ENCODE data around the gene DNASE1L3. TPM values are rescaled to one million over a fixed set of nuclear protein-coding genes. Genes with fewer than 3 reads are reported as not detected.

DNASE1L3 gene
- total RNA-seq, 4 donors from 2014 or later = 1.1 to 20.5 (median 3.8) TPM

DNA sequence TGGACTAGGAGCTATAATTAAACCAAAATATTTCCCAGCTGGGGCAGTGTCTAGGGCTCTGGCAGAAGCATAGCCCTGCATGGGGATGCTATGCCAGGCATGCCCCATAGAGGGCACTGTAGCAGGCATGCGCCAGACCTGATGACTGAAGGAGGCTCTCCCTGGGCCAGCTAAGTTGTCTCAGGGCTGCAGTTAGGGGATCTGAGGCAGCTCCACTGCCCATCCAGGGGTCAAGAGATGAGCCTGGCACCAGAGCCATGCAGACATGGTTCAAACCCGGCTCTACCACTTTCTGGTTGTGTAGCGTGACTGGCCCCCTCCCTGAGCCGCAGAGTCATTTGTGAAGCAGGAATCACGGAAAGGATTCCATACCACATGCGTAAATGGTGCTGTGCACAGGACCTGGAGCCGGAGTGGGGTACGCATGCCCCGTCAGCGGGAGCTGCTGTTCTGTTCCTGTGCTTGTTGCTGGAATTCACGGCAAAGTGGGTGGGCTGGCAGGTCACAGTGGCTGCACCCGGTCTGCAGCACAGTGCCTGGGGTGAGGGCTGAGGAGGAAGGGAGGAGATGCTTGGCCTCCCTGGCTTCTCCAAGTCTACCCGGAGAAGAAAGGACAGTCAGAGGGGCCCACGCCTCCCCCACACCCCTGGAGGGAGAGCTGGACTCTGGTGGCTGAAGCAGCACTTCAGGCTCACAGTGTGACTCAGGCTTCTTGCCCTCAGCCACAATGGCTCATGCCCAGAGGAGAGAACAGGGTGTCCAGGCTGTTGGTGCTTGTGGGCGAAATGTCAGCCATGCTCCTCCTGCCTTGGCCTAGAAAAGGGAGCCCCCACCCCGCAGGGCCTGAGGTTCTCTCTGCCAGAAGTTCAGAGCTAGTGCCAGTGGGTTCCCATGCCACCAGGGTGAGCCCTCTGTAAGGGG is 43.1 kb downstream of the DNASE1L3 start:
- ATAC-seq (ENCODE audit: low FRiP score) (no peak), DNase-seq (ENCODE audit: low spot score) (no peak)
- TF ChIP-seq, protein P1, sequence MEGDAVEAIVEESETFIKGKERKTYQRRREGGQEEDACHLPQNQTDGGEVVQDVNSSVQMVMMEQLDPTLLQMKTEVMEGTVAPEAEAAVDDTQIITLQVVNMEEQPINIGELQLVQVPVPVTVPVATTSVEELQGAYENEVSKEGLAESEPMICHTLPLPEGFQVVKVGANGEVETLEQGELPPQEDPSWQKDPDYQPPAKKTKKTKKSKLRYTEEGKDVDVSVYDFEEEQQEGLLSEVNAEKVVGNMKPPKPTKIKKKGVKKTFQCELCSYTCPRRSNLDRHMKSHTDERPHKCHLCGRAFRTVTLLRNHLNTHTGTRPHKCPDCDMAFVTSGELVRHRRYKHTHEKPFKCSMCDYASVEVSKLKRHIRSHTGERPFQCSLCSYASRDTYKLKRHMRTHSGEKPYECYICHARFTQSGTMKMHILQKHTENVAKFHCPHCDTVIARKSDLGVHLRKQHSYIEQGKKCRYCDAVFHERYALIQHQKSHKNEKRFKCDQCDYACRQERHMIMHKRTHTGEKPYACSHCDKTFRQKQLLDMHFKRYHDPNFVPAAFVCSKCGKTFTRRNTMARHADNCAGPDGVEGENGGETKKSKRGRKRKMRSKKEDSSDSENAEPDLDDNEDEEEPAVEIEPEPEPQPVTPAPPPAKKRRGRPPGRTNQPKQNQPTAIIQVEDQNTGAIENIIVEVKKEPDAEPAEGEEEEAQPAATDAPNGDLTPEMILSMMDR (IDR thresholded peaks at IDR 0.05) = no peak

DNA sequence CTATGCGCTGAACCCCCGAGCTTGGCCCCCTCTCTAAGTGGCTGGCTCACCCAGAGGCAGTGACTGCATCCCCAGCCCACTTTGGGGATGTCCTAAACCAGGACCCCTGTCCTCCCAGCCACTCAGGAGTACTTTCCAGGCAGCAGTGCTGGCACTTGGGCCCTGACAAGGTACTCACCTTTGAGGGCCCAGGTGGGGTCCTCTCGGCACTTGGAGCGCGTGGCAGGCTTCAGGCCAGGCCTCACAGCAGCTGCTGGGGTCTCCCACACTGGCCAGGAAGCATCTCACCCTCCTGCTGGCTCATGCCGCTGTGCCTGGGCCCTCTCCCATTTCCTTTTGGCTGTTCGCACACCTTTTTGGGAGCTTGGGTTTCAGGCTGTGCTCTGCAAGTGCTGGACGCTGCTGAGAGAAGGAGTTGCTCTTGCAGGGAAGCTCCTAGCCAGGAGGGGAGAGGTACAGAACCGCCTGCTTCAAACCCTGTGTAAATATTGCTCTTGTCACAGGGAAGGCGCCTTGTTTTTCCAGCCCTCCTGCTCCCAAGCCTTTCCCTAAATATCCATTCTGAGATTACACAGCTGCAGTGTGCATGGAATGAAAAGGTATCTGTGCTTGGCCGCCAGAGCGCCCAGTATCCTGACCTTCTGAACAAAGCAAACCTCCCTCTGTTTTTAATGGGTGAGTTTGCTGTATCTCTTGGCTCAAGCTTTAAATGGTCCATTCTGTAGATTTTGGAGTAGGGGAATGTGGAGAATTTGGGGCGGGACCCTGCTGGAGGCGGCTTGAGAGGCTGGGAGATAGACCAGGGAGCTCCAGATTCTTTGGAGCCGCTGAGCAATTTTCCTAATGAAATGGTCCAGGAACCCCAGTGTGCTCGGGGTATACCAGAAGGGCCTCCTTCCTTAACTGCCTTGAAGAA is 45.6 kb downstream of the DNASE1L3 start:
- DNase-seq (ENCODE audit: low spot score) (no peak), ATAC-seq (ENCODE audit: low FRiP score) (peak; percentile 10)
- TF ChIP-seq, protein P1 (IDR thresholded peaks at IDR 0.05) = no peak

DNA sequence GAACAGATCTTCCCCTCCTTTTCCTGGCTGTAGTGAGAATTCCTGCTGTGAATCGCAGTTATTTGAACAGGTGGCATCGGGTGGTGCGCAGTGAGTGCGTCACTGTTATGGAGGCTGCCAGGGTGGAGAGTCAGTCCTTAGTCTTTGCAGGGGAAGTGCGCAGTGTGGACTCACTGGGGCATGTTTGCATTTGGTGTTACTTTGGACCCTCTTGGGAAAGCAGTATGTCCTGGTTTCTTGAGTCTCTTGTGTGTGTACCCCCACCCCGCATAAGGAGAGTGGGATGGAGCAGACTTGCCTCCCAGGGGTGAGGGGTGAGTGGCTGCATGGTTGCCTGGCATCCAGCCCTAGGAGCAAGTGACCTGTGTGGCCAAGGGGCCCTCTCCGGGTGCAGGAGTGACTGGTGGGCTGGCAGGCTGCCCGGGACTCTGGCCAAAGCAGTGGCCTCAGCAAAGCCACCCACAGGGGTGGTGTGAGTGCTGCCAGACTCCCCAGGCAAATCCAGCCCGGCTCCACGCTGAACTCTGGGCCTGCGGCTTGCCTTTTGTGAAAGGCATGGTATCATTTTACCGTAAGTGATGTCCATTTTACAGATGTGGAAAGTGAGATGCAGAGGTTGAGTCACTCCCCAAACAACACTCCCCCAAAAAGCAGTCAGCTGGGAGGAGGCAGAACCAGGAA is 46.4 kb downstream of the DNASE1L3 start:
- DNase-seq (ENCODE audit: low spot score) (no peak), ATAC-seq (ENCODE audit: low FRiP score) (no peak)
- TF ChIP-seq, protein P1 (IDR thresholded peaks at IDR 0.05) = no peak

DNA sequence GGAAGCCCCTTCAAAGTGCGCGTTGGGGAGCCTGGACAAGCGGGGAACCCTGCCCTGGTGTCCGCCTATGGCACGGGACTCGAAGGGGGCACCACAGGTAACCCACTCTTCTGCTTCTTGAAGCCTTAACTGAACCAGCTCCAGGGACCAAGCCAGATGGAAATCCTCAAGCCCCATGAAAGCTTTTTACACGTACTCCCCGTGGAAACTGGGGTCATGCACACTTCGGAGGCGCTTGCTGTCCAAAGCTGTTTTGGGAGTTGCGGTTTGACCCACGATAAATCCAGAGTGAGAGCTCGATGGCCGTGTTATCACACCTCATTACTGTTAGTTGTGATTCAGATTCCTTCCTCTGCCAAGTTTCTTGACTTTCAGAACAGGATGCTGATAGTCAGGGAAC is 47.5 kb downstream of the DNASE1L3 start:
- TF ChIP-seq, protein P1 (IDR thresholded peaks at IDR 0.05) = no peak
- ATAC-seq (ENCODE audit: low FRiP score) = no peak
- DNase-seq (ENCODE audit: low spot score) = no peak

DNA sequence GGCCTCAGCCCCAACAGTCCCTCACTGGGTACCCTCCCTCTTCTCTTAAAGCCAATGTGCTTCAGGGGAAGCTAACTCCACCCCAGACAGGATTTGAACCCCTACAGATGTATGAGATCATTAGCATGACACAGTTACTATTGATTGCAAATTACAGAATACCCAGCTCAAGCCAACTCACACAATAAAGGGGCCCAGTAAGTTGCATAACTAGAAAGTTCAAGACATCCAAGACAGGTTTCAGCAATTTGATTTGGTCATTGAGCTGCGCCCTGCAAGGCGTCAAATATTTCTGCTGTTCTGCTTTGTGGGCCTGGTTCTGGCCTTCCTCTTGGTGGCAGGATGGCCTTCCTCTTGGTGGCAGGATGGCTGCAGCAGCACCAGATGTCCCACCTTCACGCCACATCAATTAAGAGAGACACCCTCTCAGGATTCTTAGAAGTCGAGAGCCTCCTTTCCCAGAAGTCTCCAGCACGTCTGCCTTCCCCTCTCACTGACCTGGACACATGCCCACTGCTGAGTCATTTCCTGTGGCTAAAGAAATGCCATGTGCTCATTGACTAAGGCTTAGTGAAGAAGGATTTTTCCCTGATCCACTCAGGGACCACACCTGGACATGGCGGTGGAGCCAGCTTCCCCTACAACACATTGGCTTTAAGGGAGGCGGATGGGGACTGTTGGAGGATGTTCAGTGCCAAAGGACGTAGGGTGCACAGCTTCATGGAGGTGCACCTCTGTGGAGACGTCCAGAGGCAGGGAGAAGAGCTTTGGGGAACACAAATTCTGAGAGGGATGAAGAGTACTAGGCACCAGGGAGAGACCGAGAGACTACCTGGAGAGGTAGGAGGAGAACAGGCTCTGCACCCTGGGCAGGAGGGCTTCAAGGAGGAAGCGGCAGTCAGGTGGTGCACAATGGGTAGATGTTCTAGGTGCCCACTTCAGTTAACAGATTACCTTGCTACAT is 49.1 kb downstream of the DNASE1L3 start:
- ATAC-seq (ENCODE audit: low FRiP score) (peak; percentile 26), DNase-seq (ENCODE audit: low spot score) (peak; percentile 79)

More for the DNA sequence above, 49.1 kb downstream of the DNASE1L3 start:
- TF ChIP-seq, protein P1 (IDR thresholded peaks at IDR 0.05) = no peak
